PFSK-1 (cell line): Measurements from ENCODE around the gene ADAMTS14.

Experiments
- FOXP2 ChIP-seq: optimal IDR thresholded peaks from 2 replicates; pipeline ENCODE3; 2011; ENCODE audit warnings: borderline replicate concordance, control low read depth, inconsistent platforms; ENCODE audit not compliant: insufficient read depth; ENCODE audit errors: extremely low read length, extremely low read depth
- POLR2AphosphoS5 ChIP-seq: IDR thresholded peaks from 2 replicates; pipeline ENCODE4 v1.6.1; 2012; ENCODE audit warnings: low read depth, mild to moderate bottlenecking, control low read depth, low read length, moderate library complexity
- REST ChIP-seq, 2 experiments: IDR thresholded peaks; 2 replicates each; pipeline versions ENCODE4 v1.6.1 to v1.8.0; 2011 to 2012; ENCODE audit warnings: low read depth in 2 of 2, low read length in 2 of 2, control low read depth in 1 of 2, inconsistent platforms in 1 of 2, mild to moderate bottlenecking in 1 of 2, moderate library complexity in 1 of 2; ENCODE audit not compliant: insufficient read depth in 1 of 2
- SIN3A ChIP-seq: IDR thresholded peaks from 2 replicates; pipeline ENCODE4 v1.6.1; 2012; ENCODE audit warnings: mild to moderate bottlenecking, low read length, moderate library complexity, borderline replicate concordance; ENCODE audit not compliant: insufficient read depth
- TAF1 ChIP-seq: IDR thresholded peaks from 2 replicates; pipeline ENCODE4 v1.6.1; 2012; ENCODE audit warnings: low read length, control low read depth, borderline replicate concordance; ENCODE audit not compliant: insufficient read depth

The ADAMTS14 gene

GRCh38 chr10:70784471-70784870, 112.2 kb downstream of the ADAMTS14 start:
- TF ChIP-seq TAF1 = no peak
- TF ChIP-seq FOXP2 = no peak

DNA sequence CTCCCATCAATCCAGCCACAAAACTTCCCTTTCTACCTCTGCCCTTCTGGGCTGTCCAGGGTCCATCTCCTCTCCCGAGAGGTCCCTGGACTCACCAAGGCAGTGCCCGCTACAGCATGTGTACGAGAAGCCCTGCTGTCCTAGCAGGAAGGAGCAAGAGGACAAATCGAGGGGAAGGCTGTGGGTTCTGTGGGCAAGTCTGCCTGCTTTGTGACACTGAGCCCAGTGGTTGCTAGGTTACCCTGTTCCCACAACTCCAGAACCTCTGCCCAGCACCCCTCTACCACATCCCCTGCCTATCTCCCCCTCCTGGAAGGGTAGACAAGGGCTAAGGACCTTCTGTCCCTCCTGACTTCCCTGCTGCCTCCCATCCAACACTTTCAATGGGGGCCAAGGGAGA, 112.9 kb downstream of the ADAMTS14 start, which contains the start of gene TBATA:
TSS of gene TBATA (minus strand) at position 188 of the 400 bp plus-strand sequence. CDS start 1,998 bp downstream, outside the sequence.
- no peak for TF ChIP-seq TAF1
- no peak for TF ChIP-seq FOXP2
- no peak for TF ChIP-seq SIN3A
- TF ChIP-seq REST (IDR thresholded peaks at IDR 0.05; ENCODE audit: insufficient read depth in 1 of 2, low read depth in 2 of 2, low read length in 2 of 2) = no peak
- no peak for TF ChIP-seq POLR2AphosphoS5

DNA sequence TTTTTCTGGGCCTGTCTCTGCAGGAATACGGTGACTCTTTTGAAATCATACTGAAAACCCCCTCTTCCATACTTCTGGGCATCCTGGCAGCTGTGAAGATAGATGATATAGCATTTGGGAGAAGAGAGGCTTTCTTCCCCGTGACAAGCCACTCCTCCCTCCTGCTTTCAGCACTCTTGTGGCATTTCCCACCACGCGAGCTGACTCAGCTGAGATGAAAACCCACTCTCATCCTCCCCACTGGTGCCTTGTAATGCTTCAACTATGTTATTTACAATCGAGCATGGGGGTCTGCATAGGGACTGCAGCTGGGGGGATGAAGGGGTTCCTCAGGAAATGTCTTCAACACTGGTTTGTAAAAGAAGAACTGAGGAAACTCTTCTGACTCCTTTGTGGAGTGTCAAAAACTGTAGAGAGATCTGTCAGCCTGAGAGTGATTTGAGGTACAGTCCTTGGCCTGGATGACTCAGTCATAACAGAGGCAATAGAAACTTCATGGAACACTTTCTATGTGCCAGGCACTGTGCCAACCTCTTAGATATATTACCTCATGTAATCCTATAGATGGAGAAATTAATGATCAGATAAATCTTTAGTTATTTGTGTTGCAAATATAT, 114.6 kb downstream of the ADAMTS14 start:
- TF ChIP-seq TAF1 = no peak
- TF ChIP-seq SIN3A = no peak
- TF ChIP-seq FOXP2 = no peak
- TF ChIP-seq POLR2AphosphoS5 = no peak
- no peak for TF ChIP-seq REST (IDR thresholded peaks at IDR 0.05; ENCODE audit: insufficient read depth in 1 of 2, low read depth in 2 of 2, low read length in 2 of 2)

- TF ChIP-seq TAF1 (no peak), POLR2AphosphoS5 (no peak), REST (IDR thresholded peaks at IDR 0.05; ENCODE audit: insufficient read depth in 1 of 2, low read depth in 2 of 2, low read length in 2 of 2) (no peak), FOXP2 (no peak), SIN3A (no peak)
Observed at GRCh38 chr10:70791386-70792039, 119.2 kb downstream of the ADAMTS14 start.

DNA sequence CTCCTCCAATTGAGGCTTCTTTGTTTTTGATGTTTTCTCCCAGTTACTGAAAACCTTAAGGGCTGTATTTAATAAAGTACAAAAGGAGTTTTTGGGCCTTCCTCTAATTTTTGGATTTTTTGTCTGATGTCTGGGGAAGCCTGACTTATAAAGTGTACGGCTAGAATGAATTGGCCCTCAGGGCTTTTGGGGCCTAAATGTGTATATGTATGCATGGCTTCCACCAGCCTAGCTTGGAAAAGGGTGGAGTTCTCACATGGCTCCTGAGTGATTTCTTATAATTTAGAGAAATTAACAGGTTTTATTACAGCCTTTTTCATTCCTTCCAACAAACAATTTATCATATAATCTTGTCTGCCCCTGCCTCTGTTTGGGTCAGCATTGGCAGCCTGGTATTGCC, 123.3 kb downstream of the ADAMTS14 start:
- TF ChIP-seq SIN3A = no peak
- TF ChIP-seq POLR2AphosphoS5 = no peak
- no peak for TF ChIP-seq FOXP2
- no peak for TF ChIP-seq REST (IDR thresholded peaks at IDR 0.05; ENCODE audit: insufficient read depth in 1 of 2, low read depth in 2 of 2, low read length in 2 of 2)
- TF ChIP-seq TAF1 = no peak
